ENCODE measurements around the gene NEXMIF.

DNA sequence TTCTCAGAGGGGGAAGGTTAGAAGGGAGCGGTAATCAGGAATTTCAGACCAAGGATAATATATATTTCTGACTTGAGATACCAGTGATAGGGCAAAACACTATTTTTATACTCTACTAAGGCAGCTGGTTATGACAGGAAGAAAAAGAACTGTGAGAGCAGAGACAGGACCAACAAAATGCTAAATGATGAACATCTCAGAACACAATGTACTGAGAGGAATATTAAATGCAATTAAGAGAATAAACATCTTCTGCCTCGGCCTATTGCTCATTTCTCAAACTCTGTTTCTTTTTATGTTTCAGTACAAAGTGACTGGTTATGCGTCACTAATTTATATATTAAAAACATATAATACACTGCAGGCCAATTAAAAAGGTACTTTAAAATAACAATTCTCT lies 188.8 kb downstream of the NEXMIF start:
- TF ChIP-seq, protein P1, sequence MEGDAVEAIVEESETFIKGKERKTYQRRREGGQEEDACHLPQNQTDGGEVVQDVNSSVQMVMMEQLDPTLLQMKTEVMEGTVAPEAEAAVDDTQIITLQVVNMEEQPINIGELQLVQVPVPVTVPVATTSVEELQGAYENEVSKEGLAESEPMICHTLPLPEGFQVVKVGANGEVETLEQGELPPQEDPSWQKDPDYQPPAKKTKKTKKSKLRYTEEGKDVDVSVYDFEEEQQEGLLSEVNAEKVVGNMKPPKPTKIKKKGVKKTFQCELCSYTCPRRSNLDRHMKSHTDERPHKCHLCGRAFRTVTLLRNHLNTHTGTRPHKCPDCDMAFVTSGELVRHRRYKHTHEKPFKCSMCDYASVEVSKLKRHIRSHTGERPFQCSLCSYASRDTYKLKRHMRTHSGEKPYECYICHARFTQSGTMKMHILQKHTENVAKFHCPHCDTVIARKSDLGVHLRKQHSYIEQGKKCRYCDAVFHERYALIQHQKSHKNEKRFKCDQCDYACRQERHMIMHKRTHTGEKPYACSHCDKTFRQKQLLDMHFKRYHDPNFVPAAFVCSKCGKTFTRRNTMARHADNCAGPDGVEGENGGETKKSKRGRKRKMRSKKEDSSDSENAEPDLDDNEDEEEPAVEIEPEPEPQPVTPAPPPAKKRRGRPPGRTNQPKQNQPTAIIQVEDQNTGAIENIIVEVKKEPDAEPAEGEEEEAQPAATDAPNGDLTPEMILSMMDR (IDR thresholded peaks at IDR 0.05), result no peak
- TF ChIP-seq ZFX (IDR thresholded peaks at IDR 0.05; ENCODE audit: borderline replicate concordance), result no peak
